GM06990 (cell line): ENCODE measurements around the gene TRIM28.

Experiments
- DNase-seq: peaks from one replicate; pipeline ENCODE4 v3.0.0-alpha.2; 2011; ENCODE audit not compliant: insufficient read length; ENCODE audit errors: extremely low read depth
- H3K27me3 ChIP-seq: replicated peaks from 2 replicates; pipeline ENCODE4 v1.6.0; 2011; ENCODE audit warnings: low read length; ENCODE audit not compliant: control insufficient read depth, insufficient read depth
- H3K36me3 ChIP-seq: 2 replicates; pipeline ENCODE4 v1.5.1; 2011; ENCODE audit warnings: low read length; ENCODE audit not compliant: control insufficient read depth, insufficient read depth
- H3K4me3 ChIP-seq: replicated peaks from 2 replicates; pipeline ENCODE4 v1.5.1; 2011; ENCODE audit warnings: low read depth, mild to moderate bottlenecking, control low read depth, low read length
- TF ChIP-seq, protein P1 (sequence below): IDR thresholded peaks from 2 replicates; pipeline ENCODE4 v1.5.1; 2011; ENCODE audit warnings: low read length, control low read depth, mild to moderate bottlenecking, inconsistent platforms; ENCODE audit not compliant: insufficient read depth, poor library complexity, severe bottlenecking

The TRIM28 gene

DNA sequence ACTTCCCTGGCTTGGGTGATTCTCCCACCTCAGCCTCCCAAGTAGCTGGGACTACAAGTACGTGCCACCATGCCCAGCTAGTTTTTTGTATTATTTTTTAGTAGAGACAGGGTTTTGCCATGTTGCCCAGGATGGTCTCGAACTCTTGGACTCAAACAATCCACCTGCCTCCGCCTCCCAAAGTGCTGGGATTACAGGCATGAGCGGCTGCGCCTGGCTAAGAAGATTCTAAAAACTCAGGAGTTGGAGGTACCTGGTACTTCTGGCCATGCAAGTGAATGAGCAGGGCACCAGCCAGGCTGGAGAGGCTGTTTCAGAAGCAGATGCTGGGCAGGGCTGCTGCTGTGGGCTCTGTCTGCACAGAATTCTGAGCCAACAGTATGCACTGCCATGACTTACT, 23.1 kb downstream of the TRIM28 start:
- peaks cover 23% of the 10 kb centered on the region for H3K36me3 ChIP-seq
- DNase-seq: no peak
- no peak overlapping the region for H3K4me3 ChIP-seq
- TF ChIP-seq, protein P1, sequence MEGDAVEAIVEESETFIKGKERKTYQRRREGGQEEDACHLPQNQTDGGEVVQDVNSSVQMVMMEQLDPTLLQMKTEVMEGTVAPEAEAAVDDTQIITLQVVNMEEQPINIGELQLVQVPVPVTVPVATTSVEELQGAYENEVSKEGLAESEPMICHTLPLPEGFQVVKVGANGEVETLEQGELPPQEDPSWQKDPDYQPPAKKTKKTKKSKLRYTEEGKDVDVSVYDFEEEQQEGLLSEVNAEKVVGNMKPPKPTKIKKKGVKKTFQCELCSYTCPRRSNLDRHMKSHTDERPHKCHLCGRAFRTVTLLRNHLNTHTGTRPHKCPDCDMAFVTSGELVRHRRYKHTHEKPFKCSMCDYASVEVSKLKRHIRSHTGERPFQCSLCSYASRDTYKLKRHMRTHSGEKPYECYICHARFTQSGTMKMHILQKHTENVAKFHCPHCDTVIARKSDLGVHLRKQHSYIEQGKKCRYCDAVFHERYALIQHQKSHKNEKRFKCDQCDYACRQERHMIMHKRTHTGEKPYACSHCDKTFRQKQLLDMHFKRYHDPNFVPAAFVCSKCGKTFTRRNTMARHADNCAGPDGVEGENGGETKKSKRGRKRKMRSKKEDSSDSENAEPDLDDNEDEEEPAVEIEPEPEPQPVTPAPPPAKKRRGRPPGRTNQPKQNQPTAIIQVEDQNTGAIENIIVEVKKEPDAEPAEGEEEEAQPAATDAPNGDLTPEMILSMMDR: no peak
- H3K27me3 ChIP-seq: no peaks in the 10 kb centered on the region

DNA sequence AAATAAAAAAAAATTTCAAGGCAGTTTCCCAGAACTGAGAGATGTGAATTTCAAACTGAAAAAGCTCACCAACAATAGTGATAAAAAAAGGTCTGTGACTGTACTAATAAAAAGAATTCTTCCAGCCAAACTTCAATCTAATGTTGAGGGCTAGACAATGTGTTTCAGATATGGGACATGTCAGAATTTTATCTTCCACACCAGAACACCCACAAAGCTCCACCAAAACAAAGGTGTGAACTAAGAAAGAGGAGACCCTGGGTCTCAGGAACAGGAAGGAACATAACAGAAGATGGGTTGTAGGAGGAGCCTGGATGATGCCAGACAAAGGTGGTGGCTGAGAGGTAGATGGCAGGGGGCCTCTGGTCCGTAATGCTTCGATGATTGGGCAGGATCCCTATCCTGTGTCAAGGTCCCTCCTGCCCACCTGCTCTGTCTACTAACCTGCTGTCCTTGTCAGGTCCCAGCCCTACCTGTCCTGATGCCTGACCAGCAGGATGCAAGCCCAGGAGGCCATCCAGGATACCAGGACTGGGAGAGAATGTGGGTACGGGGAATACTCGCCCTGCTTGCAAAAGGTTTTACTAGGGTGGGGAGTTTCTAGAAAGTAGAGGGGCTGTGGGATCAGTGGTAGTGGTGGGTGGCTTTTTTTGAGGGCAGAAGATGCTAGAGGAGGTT, 24.7 kb downstream of the TRIM28 start:
- H3K27me3 ChIP-seq: no peaks in the 10 kb centered on the region
- peaks cover 23% of the 10 kb centered on the region for H3K36me3 ChIP-seq
- TF ChIP-seq, protein P1: no peak
- no peak for DNase-seq
- no peak overlapping the region for H3K4me3 ChIP-seq

DNA sequence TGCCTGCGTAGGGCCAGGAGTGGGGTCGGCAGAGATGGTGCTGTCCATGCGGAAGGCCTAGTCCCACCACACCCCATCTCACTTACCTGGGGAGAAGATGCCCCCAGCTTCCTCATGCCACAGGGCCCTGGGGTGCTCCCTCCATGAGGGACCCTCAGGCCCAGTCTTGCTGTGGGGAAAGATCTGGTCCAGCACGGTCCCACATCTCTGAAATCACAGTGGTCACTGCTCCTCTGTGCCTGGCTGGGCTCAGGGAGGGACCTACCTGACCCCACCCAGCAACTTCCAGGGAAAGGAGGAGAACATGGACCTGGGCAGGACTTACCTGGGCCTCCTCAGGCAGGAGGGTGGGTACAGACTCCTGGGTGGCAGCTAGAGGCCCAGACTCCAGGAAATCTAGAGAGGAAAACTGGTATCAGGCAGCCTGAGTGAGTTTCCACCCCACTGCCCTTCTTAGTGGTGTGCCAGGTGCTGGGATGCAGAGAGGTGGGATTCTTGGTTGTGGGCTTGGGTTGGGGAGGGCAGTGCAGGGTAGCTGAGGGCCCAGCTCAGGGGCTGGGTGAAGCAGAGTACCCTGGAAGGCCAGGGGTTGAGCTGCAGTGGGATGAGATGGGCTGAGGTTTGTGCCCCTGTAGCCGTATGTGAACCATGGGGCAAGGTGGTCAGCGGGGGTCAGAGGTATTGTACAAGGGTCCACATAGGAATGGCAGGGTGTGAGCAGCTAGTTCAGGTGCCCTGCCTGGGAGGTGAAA, 25.5 kb downstream of the TRIM28 start:
- no peak overlapping the region for H3K4me3 ChIP-seq
- peaks cover 23% of the 10 kb centered on the region for H3K36me3 ChIP-seq
- TF ChIP-seq, protein P1: no peak
- no peaks in the 10 kb centered on the region for H3K27me3 ChIP-seq
- DNase-seq: no peak

DNA sequence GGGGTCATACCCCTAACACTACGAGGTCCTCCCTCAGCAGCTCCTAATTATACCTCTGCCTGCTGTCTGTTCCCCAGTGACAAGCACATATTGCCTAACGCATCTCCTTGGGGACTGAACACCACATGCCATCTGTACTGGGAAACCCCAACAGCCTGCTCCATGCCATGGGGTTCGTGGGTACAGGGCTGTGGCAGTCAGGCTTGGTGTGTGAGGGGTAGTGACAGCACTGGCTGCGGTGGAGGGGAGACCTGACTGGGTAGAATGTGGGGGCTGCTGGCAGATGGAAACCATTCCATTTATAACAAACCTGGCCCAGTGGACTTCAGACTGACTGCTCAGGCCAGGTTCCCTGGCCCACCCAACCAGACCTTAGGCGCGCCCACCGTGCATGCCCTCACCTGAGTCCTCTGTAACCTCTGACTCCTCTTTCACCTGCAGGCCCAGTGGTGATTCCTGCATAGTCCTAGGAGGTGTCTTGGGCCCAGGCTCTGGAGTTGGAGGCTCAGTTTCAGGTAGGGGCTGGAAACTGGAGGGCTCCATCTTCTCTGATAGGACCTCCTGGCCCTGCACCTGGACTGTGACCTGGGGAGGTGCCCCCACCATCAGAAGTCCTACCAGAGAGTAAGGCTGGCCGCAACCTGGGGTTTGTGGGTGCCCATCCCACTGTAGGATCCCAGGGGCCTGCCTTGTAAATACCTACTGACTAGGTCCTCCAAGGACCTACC, 26.2 kb downstream of the TRIM28 start:
- Histone ChIP-seq H3K4me3 (no peak overlapping the region), H3K27me3 (no peaks in the 10 kb centered on the region), H3K36me3 (peaks cover 23% of the 10 kb centered on the region)
- no peak for DNase-seq
- TF ChIP-seq, protein P1: no peak

DNA sequence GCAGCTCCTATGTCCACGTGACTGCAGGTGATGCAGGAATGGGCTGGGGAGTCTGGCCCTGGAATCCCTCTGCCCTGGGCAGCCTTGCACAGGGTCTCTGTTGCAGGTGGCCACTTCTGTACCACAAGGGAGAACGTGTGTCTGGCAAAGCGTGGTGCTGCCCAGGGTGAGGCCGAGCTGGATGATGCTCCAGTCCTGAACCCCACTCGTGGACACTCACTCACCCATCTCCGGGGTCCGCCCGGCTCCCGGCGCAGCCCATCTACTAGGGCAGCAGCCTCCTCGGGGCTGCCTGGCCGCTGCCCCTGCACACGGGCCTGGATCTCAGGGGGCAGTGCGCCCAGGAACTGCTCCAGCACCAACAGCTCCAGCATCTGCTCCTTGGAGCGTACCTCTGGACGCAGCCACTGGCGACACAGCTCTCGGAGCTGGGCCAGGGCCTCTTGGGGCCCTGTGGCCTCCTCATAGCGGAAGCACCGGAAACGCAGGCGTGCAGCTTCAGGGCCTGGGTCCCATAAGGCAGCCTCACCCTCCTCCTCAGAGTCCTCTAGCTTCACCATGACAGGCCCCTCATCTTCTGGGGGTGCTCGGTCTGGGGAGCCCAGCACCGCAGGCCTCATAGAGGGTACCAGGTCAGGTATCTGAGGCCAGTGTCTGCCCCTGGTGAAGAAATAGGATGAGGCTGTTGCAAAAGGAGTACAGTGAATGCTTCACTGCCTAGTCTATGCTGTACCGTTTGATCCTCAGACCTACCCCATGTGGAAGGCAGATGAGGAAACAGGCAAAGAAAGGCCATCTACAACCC, 27.1 kb downstream of the TRIM28 start:
- no peak overlapping the region for H3K4me3 ChIP-seq
- TF ChIP-seq, protein P1: no peak
- H3K36me3 ChIP-seq: peaks cover 23% of the 10 kb centered on the region
- no peaks in the 10 kb centered on the region for H3K27me3 ChIP-seq
- DNase-seq: no peak
